GM18861 (cell line): ENCODE results near the gene OGDH.
"Not testable (repeated sequence)": the region's sequence is repeated elsewhere in the genome, so short reads cannot be mapped to it uniquely, and the experiment has no call there.

Experiments
- ATAC-seq: cut with Tn5 transposase; IDR thresholded peaks from one replicate; pipeline ENCODE4 v1.9.1; 2021; ENCODE audit not compliant: unreplicated experiment

Gene OGDH

DNA sequence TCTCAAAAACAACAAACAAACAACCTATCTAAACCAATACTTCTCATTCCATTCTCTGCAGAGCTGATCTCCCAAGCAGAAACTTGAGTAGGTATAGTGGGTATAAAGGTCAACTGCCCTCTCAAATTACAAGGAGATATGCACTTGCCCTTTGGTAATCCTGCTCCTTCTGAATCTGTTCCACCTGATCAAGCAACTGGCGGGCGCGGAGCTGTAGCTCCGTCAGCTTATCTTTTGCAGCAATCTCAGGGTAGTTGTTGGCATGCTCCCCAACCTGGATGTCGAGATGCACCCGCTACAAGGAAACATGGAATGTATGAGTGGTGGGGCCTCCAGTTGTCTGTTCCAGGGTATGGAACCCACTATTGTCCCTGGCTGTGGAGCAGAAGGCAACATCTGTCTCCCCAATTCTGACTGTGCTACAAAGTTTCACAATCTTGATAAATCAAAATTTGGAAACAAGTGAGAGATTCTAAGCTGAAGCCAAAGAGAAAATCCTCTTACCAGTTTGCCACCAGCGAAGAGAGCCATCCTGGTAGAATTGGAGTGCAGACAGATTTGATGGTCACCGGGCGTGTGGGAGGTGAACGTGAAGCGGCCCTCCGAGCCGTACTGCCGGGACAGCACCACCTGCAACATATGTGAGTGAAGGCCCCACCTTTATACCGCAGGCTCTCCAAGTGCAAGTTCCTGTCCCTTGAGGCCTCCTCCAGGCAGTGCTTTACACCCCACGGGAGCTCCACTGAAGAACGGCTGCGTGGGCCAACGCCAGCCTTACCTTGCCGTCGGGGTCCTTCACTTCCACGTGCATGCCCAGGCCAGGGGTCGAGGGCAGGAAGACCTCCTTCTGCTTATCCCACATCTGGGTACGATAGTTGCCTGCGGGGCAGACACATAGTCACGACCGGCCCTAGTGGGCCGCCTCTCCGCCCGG, 25.2 kb upstream of the OGDH start:
- ATAC-seq = peak; percentile 21

DNA sequence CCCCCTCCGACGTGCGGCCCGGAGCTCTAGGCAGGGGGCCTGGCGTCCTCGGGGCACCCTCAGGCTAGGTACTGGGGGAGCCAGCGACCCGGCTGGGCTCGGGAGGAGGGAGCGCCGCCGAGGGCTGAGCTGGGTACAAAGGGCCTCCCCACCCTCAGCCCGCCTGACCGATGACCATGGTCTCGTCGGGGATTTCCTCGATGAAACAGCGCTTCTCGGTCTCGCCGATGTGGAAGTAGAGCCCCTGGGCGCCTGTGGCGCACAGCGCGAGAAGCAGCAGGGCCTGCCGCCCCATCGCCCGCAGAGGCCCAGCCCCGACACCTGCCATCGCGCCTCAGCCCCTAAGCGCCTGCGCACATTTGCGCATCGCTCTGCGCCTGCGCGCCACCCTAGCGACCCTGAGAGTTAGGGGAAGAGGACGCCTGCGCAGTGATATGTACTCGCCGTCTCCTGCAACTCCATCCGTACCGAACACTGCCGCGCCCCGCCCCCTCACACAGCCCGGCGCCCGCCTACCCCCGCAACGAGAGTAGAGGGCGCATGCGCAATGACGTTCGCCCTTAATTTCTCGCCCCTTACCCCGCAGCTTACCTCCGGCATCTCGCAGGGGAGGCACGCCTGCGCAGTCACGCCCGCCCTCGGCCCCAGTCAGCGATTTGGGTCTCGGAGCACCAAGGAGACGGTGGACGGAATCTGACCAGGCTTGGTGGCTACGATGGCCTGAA, 24.4 kb upstream of the OGDH start, which contains the start of gene TMED4:
Gene TMED4, minus strand, starts transcription at position 353 of the 725 bp plus-strand sequence. Its CDS starts 25 bp downstream, at position 328.
- ATAC-seq = peak; percentile 80

DNA sequence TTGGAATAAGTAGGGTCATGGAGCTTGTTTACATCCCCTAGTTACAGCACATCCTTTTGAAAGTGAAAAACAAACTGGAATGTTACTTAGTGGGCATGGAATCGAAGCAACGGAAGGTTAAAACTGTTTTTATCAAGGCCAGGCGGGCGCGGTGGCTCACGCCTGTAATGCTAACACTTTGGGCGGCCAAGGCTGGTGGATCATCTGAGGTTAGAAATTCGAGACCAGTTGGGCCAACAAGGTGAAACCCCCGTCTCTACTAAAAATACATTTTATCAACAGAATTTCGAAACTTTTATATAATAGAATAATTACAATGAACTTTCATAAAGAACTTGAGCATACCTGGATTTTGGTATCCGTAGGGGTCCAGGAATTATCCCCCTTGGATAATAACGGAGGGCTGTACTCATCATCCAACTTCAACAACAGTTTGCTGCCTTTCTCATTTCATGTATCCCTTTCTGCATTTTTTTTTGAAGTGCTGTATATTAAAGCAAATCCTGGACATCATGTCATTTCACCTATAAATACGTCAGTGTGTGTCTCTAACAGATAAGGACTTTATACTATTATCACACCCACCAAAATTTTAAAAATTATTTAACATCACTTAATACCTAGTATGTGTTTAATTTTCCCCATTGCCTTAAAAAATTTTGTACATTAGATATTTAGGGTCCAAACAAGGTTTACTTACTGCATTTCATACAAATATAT, 23.1 kb upstream of the OGDH start:
- no peak for ATAC-seq

DNA sequence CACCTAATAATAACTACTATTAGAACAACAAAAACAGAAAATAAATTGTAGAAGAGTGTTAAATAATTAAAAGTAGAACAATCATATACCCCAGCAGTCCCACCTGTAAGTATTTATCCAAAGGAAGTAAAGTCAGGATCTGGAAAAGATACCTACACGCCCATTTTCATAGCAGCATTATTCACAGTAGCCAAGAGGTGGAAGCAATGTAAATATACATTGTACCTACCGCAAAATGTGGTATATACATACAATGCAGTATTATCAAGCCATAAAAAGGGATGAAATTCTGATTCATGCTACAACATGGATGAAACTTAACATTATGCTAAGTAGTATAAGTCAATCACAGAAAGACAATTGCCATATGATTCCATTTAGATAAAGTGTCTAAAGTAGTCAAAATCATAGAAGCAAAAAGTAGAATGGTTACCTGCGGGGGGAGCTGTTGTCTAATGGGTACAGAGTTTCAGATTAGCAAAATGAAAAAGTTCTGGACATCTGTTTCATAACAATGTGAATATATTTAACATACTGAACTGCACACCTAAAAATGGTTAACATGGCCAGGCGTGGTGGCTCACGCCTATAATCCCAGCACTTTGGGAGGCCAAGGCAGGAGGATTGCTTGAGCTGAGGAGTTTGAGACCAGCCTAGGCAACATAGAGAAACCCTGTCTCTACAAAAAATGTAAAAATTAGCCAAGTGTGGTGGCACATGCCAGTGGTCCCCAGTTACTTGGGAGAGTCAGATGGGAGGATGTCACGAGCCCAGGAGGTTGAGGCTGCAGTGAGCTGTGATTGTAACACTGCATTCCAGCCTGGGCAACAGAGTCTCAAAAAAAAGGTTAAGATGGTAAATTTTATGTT, 18.4 kb upstream of the OGDH start:
- no peak for ATAC-seq

DNA sequence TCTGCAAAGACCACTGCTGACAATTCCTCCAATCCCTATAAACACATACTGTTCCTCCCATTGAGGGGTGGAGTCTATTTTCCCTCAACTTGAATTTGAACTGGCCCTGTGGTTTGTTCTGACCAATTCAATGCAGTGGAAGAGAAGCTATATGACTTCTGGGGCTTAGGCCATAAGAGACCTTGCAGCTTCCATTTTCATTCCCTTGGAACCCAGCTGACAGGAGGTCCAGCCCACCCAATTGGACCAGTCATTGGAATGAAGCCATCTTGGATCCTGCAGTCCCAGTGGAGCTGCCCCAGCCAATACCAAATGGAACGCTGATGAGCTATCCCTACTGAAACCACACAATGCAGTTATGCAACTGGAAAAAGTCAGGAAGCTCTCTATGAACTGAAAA, 15.5 kb upstream of the OGDH start:
- ATAC-seq = no peak

DNA sequence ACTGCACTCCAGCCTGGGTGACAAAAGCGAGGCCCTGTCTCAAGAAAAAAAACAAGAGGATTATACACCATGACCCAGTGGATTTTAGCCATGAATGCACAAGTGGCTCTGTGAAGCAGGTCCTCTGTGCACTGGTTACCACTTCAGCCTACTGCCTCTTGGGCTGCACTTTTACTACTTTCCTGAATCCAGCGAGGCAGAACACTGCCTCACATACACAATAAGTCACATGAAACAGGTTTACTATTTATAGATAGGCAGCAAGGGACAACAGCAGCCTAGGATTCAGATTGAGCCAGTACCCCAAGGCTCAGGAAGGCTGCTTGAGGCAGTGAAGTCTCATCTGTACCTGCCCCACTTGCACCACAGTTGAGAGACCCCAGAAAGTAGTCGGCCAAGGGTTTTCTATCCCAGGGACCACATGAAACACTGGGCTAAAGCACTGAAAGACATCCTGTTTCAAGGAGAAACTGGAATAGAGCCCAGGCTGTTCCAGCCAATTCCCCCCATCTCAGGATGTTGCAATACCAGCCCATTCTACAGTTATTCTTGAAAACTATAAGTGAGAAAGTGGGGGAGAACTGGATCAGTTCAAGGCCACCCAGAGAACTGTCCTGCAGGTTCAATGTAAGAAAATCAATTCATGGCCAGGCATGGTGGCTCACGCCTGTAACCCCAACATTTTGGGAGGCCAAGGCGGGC, 10.3 kb upstream of the OGDH start:
- no peak for ATAC-seq

DNA sequence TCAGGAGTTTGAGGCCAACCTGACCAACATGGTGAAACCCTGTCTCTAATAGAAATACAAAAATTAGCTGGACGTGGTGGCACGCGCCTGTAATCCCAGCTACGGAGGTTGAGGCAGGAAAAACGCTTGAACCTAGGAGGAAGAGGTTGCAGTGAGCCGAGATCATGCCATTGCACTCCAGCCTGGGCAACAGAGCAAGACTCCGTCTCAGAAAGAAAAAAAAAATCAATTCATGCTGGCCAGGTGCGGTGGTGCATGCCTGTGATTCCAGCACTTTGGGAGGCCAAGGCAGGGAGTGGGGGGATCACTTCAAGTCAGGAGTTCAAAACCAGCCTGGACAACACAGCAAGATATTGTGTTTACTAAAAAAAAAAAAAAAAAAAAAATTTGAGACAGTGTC, 9.2 kb upstream of the OGDH start:
- not testable (repeated sequence) for ATAC-seq

DNA sequence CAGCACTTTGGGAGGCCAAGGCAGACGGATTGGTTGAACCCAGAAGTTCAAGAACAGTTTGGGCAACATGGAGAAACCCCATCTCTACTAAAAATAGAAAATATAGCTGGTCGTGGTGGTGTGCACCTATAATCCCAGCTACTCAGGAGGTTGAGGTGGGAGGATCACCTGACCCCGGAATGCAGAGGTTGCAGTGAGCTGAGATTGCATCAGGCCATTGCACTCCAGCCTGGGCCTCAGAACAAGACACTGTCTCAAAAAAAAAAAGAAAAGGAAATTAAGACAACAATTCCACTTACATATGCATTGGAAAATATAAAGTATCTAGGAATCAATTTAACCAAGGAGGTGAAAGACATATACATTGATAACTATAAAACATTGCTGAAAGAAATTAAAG, 7.2 kb upstream of the OGDH start:
- ATAC-seq = no peak

DNA sequence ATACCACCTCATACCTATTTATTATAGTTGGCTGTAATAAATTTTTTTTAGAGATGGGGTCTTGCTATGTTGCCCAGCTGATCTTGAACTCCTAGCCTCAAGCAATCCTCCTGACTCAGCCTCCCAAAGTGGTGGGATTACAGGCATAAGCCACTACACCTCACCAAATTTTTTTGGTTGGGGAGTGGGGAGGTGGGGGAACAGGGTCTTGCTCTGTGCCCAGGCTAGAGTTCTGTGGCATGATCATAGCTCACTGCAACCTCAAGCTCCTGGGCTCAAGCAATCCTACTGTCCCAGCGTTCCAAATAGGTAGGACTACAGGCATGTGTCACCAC, 3.9 kb upstream of the OGDH start:
- ATAC-seq = no peak

DNA sequence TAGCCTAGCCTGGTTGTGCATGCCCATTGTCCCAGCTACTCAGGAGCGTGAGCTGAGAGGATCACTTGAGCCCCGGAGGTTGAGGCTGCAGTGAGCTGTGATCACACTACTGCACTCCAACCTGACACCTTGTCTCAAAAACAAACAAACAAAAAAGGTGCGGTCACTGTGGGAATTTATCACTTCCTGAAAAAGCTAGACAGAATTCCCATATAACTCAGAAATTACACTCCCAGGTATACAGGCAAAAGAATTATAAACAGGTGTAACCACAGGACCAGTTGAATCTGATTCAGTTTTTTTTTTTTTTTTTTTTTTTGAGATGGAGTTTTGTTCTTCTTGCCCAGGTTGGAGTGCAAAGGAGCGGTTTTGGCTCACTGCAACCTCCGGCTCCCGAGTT, 3.2 kb upstream of the OGDH start:
- no peak for ATAC-seq

DNA sequence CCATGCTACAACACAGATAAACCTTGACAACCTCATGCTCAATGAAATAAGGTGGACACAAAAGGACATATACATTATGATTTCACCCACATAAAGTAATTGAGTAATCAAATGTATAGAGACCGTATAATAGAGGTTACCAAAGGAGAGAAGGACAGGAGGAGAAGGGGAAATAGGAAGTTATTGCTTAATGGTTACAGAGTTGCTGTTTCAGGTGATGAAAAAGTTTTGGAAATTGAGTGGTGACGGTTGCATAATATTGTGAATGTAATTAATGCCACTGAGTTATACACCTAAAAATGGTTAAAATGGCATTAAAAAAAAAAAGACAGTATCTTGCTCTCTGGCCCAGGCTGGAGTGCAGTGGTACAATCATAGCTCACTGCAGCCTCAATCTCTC, 1.5 kb upstream of the OGDH start:
- no peak for ATAC-seq

DNA sequence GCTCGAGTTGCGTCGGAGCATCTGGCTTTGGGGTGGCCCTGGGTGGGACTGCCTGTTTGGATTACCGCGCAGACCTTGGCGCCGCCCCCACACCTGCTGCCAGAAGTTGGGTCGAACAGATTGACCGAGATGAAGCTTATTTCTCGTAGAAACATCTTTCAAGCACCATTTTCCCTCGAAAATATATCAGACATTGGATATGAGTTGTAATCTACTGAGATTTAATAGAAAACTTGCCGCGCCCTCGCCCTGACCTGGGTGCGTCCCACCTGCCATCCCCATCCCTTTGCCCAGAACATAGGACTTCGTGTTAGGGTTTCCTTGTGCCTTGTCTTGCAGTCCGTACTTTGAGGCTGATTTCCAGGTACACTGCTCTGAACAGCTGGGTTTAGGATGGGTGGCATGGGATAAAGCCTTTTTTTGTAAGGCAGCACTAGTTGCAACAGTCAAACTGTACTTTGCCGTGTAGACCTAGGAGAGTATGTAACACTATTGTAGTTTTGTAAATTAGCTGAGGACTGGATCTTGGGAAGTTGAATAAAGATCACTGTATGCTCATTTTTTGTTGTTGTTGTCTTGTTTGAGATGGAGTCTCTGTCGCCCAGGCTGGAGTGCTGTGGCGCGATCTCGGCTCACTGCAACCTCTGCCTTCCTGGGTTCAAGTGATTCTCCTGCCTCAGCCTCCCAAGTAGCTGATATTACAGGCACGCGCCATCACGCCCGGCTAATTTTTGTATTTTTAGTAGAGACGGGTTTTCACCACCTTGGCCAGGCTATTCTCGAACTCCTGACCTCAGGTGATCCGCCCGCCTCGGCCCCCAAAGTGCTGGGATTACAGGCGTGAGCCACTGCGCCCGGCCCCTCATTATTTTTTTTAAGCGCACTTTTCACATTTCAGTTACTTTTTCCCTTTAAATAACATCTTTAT, 978 bp downstream of the OGDH start:
- no peak for ATAC-seq

DNA sequence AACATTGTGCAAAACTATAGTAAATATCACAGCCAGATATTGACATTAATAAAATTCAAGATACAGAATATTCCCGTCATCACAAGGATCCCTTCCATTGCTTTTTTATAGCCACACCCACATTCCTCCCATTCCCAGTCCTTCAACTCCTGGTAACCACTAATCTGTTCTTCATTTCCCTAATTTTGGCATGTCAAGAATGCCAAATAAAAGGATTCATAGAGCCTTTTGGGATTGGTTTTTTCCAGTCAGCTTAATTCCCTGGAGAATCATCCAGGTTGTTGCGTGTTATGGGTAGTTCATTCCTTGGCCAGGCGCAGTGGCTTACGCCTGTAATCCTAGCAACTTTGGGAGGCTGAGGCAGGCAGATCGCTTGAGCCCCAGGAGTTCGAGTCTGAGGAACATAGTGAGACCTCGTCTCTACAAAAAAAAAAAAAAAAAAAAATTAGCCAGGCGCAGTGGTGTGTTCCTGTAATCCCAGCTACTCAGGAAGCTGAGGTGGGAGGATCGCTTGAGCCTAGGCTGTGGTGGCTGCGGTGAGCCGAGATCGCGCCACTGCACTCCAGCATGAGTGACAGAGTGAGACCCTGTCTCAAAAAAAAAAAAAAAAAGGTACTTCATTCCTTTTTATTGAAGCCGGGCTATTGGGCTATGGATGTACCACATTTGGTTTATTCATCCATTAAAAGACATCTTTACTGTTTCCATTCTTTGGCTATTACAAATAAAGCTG, 2.7 kb downstream of the OGDH start:
- ATAC-seq = no peak

DNA sequence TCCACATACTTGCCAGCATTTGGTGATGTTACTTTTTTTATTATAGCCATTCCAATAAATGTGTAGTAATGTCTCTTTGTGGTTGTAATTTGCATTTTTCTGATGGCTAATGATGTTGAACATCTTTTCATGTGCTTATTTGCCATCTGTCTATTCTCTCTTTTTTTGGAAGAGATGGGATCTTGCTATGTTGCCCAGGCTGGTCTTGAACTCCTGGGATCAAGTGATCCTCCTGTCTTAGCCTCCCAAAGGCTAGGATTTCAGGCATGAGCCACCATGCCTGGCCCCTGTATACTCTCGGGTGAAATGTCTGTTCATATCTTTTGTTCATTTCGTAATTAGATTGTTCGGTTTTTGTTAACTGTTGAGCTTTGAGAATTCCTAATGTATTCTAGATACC, 3.4 kb downstream of the OGDH start:
- ATAC-seq = no peak

DNA sequence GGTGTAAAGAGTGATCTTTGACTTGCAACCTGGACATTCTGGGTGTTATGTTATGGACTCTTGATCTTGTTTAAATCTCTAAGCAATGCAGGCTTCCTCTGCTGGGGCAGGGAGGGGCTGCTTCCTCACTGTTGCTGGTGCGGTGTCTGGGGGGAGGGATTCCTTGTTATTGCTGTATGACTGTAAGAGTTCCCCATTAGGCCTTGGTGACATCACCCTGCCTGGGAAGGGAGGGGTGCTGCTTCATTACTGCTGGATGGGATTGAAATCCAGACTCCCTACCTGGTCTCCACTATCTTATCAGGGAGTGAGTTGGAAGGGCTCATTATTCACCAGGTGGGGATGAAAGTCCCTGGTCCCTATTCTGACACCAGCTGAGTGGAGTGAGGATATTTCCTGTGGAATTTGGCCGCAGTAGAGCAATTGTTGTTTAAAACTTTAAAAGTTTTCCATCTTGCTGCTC, 8.8 kb downstream of the OGDH start:
- ATAC-seq = no peak

DNA sequence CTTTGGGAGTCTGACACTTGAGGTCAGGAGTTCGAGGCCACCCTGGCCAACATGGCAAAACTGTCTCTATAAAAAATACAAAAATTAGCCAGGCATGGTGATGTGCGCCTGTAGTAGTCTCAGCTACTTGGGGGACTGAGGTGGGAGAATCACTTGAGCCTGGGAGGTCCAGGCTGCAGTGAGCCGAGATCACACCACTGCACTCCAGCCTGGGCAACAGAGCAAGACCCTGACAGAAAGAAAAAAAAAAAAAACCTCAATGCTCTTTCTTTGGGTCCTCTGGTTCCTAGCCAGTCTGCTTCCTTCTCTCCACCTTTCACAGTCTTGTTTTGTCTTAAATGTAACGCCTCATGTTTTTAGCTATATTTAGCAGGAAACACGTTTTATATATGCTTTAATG, 9.4 kb downstream of the OGDH start:
- no peak for ATAC-seq

DNA sequence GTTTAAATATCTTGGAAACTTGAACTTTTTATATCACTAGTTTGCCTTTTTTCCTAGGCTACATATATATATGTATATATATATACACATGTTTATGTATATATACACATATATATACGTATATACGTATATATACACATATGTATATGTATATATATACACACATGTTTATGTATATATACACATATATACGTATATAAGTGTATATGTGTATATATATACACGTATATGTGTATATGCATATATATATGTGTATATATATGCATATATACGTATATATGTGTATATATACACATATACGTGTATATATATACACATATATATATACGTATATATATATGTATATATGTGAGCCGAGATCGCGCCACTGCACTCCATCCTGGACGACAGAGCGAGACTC, 10.1 kb downstream of the OGDH start:
- no peak for ATAC-seq

DNA sequence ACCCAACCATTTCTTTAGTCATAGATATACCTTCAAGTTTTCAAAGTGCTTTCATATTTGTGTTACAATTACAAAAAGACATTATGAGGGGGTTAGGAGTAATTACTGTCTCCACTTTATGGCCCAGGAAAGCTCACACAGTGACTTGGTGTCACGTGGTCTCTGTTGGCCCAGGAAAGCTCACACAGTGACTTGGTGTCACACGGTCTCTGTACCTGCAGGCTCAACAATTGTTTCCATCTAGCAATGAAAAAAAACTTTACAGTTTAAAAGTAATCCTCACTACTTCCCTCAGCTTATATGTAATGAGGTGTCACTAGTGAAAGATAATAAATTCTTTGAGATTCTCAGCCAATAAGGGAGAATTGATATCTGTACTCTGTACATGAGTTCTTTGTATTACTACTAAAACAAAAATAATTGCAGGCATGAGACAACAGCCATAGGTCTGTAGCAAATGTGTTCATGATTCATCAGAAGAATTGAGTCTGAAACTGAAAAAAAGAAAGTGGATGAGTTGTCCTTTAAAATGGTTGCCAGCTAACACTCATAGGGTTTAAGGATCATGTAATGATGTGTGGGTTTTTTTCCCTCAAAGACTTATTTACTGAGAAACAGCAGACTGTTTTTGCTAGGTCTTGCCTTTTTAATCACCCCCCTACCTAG, 10.9 kb downstream of the OGDH start:
- ATAC-seq = peak; percentile 39
